Hematopoietic multipotent progenitor cell (in vitro differentiated cells): ENCODE results near the gene CDA. TPM values are rescaled to one million over a fixed set of nuclear protein-coding genes. Genes with fewer than 3 reads are reported as not detected.

Source experiments
- DNase-seq, 3 donors: peaks; one replicate each; pipeline ENCODE4 v3.0.0-alpha.2; 2011 to 2015; ENCODE audit warnings: low read depth in 2 of 3, low spot score in 2 of 3
- total RNA-seq: library from RNA; depleted of rRNA; stranded (reverse); fragments of >200 nt; gene quantifications from one replicate; pipeline ENCODE4 v1.2.3, GENCODE V29; 2012

The CDA gene
- total RNA-seq = 0.27 TPM

DNA sequence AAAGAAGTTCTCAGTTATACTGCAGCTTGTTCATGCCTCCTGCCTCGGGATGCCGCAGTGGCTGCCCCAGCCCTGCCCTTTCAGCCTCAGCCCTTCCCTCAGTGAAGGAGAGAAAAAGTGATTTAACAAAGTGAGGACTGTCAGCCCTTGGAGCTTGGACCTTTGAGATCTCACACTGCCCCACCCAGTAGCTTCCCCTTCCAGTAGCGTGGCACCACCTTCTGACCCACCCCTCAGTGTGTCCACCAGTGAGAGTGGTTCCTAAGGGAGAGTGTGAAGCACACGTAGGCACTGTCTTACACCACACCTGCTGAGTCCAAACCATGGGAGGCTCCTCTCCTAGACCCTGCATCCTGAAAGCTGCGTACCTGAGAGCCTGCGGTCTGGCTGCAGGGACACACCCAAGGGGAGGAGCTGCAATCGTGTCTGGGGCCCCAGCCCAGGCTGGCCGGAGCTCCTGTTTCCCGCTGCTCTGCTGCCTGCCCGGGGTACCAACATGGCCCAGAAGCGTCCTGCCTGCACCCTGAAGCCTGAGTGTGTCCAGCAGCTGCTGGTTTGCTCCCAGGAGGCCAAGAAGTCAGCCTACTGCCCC lies at the start of gene CDA:
Gene CDA (plus strand): TSS at position 464 of the 592 bp plus-strand sequence. CDS start 33 bp downstream, at position 497.
- no peak for DNase-seq

DNA sequence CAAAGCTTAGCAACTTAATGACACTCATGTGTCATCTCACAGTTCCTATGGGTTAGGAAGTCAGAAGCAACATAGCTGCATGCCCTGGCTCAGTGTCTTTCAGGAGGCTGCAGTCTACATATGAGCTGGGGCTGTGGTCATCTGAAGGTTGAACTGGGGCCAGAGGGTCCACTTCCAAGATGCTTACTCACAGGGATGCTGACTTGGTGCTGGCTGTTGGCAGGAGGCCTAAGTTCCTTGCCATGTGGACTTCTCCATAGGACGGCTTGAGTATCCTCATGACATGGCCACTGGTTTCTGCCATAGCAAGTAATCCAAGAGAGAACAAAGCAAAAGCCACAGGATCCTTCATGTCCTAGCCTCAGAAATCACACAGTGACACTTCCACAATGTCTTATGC lies 48.6 kb upstream of the CDA start:
- no peak for DNase-seq

DNA sequence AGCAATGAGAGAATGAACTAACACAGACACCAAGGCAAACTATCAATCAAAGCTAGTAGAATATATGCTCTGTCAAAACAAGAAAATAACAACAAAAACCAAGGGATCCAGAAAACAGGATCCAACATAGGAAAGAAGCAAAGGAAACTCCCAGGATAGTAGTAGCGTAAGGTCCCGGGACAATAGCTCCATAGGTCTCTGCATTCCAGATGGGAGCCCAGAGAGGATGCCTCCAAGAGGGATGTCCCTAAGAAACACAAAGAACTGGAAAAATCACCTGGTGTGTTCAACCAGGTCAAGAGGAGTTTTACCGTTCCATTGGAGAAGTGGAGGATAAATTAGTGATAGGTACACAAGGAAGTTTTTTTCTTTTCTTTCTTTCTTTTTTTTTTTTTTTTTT lies 42.3 kb upstream of the CDA start:
- DNase-seq = no peak

DNA sequence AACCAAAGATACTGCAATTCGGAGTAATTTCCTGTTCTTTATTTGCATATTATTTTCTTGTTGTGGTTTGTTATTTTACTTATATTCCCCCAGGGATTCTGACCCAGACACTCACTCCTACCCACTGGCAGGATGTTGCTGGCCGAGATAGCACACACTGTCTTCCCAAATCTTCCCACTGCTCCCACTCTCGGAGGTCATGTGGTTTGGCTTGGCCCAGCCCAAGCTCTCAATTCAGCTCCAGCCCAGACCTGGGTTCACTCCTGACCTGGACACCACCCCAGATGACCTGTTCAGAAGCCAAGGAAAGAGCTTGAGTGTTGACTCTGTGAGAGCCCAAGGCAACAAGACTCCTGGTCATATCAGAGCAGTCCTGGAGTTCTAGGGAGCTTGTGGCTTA lies 37.7 kb upstream of the CDA start:
- DNase-seq = no peak

DNA sequence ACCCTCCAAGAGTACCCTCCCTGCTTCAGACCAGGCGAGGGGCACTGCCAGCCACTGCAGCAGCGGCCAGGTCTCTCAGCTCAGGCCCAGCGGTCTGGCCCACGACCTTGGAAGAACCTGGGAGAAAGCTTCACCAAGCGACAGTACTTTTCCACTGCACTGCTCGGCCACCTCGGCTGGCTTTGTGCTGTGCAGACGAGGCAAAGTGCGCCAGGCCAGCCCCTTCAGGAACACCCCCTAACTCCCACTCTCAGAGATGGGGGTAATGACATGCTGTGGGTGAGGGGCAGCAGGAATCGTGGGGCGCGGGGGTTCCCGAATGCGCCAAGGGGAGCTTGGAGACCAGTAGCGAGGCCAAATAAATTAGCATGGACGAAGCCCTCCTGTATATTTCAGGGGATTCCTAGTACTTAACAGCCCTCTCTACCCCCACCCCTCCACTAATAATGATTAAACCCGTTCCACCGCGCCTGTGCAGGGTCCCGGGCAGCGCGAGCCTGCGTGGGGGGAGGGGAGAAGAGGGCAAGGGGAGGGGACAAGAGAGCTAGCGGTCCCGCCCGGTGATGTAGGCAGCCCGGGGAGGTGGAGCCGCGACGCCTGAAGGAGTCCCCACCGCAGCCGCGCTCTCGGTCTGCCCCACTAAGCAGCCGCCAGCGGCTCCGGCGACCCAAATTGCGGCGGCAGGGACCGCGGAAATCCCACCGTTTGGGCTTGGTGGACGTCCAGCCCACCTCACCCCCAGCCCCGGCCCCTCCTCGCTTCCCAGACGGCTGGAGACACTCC lies 36.8 kb upstream of the CDA start, which contains the start of gene FAM43B:
Gene FAM43B (plus strand): TSS at position 629 of the 783 bp plus-strand sequence. CDS start 401 bp downstream, outside the sequence.
- DNase-seq = peak in 2 of 3 donors; percentile 61 to 64

DNA sequence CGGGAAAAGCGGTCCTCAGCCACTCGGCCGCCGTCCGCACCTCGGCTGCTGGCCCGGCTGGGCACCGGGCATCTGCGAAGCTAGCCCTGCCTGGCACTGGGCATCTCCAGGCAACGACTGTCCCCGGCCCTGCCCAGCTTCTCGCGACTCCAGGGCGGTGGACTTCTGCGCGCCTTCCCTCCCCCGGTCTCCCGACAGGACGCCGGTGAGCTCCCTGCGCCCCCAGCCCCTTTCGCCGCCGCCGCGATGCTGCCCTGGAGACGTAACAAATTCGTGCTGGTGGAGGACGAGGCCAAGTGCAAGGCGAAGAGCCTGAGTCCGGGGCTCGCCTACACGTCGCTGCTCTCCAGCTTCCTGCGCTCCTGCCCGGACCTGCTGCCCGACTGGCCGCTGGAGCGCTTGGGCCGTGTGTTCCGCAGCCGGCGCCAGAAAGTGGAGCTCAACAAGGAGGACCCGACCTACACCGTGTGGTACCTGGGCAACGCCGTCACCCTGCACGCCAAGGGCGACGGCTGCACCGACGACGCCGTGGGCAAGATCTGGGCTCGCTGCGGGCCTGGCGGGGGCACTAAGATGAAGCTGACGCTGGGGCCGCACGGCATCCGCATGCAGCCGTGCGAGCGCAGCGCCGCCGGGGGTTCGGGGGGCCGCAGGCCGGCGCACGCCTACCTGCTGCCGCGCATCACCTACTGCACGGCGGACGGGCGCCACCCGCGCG lies 36.0 kb upstream of the CDA start:
- no peak for DNase-seq

DNA sequence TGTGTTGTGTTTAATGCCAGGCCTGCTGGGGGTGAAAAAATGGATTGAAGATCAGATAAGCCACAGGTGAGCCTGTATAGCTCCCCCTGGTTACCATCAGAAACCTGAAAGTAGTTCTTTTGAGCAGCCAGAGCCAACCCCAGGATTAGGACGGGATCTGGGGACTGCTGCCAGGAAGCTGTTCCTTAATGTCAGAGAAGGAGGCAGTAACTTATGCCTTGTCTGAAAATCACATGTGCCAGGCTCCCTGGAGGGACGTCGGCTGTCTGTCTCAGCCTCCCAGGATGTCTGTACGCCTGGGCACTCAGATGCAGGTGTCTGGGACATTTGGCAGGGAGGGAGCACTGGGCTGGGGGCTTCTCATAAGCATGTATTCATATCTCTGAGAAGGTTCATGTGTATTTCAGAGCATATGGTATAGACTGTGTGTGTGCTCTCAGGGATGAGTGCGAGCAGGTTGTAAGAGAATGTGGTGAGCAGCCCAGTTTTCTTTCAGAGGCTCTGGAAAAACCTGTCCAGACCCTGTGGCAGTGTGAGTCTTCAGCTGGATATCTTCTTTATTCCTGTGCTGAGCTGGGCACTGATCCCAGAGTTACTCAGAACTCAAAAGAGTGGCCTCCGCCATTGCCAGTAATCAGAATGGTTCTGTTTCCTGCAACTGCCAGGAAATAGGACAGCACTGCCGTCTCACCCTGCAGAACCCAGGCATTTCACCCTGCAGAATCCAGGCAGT lies 33.7 kb upstream of the CDA start:
- no peak for DNase-seq

DNA sequence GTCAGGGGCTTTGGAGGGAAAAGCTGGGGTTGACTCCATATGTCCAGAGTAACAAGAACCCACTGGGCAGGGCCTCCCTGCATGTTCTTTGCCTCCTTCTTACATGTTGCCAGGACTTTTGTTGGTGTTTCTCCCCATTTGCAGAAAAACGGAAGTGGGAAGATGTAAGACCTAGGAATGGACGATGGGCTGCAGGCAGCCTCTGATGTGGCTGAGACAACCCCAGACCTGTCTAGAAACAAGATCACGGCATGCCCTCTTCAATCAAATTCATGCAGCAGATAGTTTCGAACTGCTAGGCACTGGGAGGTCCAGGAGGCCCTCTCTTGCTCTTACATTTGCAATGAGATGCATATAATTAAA lies 33.2 kb upstream of the CDA start:
- DNase-seq = no peak

DNA sequence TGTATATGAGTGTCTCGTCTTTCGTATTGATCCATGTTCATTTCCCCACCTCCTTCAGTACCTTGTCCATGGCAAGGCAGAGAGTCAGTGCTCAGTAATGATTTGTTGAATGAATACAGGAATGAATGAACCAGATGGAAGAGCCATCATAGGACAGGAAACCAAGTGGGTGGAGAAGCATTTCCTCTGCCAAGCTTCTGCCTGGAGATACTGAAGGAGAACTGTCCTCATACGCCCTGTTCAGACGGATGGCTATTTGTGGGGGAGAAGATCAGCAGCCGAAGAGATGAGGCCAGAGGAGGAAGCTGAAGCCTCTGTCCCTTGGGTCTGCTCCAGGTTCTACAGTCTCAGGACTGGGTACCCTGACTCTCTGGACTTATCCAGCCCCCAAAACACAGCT lies 30.7 kb upstream of the CDA start:
- no peak for DNase-seq

DNA sequence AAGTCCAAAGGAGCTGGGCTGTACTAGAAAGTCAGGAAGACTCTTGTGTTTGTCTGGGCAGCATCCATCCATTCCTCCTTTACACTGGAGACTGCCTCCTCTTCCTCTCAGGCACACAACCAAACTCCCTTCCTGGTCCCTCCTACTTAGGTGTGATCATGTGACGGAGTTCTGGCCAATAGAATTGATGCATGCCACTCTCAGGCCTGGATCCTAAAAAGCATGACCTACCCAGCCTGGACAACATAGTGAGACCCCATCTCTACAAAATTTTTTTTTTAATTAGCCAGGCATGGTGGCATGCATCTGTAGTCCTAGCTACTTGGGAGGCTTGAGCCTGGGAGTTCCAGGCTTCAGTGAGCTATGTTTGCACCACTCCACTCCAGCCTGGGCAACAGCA lies 27.9 kb upstream of the CDA start:
- DNase-seq = no peak

DNA sequence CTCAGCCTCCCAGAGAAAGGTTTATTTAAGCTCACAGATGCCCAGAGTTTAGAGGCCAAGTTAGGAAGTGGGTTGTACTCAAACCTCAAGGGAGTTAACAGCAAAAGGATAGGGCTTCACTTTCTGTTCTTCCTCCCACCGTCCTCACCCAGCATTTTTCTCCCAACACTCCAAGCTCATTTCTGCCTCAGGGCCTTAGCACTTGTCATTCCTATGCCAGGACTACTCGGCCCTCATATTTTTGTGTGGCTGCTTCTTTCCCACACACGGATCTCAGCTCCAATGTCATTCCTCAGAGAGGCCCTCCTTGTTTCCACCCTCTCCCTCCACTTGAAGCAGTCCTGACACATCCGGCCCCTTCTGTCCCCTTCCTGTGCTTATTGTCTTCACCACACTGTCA lies 23.7 kb upstream of the CDA start:
- DNase-seq = no peak

DNA sequence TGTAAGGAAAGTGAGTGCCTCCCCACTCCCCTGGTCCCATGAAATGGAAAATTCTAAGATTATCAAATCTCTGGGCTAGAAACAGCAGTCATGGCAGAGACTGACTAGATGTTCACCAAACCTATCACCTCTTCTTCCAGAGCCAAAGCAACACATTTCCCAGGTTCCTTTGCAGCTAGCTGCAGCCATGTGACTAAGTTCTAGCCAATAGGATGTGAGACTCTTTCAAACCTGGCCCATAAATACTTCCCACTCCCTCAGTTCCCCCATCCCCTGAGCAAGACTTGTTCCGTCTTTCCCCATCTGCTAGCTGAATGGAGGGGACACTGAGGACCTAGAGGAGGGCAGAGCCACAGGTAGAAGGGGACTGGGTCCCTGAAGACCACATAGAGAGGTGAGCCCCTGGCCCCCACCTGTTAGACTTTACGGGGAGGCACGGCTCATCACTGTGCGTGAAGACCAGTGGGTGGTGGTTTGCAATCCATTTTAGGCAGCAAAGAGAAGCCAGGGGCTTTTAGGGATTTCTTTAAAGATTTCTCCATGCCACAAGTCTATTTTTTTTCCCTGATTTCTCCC lies 19.3 kb upstream of the CDA start:
- no peak for DNase-seq

DNA sequence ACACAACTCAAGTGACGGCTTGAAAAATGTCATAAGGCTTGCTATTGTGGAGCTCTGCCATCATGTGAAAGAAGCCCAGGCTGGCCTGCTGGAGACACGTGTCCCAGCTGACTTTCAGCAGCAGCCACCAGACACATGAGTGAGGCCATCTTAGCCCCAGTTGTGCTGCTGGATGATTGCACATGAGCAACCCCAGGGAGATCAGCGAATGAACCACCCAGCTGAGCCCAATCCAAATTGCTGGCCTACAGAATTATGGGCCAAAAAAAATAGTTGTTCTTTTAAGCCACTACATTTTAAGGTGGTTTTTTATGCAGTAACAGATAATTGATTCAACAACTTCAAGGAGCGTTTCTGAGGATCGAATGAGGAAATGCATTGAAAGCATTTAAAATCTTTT lies 17.5 kb upstream of the CDA start:
- no peak for DNase-seq

DNA sequence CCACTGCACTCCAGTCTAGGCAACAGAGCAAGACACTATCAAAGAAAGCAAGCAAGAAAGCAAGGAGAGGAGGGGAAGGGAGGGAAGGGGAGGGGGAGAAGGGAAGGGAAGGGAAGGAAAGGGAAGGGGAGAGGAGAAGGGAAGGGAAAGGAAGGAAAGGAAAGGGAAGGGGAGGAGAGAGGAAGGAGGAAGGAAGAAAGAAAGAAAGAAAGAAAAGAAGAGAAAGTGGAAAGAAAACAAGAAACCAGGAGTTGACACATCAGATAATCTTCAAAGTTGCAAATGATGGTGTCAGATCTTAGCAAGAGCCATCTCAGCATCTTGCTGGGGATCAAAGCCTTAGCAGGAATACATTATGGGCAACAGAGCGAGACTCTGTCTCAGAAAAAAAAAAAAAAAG lies 14.9 kb upstream of the CDA start:
- DNase-seq = no peak

DNA sequence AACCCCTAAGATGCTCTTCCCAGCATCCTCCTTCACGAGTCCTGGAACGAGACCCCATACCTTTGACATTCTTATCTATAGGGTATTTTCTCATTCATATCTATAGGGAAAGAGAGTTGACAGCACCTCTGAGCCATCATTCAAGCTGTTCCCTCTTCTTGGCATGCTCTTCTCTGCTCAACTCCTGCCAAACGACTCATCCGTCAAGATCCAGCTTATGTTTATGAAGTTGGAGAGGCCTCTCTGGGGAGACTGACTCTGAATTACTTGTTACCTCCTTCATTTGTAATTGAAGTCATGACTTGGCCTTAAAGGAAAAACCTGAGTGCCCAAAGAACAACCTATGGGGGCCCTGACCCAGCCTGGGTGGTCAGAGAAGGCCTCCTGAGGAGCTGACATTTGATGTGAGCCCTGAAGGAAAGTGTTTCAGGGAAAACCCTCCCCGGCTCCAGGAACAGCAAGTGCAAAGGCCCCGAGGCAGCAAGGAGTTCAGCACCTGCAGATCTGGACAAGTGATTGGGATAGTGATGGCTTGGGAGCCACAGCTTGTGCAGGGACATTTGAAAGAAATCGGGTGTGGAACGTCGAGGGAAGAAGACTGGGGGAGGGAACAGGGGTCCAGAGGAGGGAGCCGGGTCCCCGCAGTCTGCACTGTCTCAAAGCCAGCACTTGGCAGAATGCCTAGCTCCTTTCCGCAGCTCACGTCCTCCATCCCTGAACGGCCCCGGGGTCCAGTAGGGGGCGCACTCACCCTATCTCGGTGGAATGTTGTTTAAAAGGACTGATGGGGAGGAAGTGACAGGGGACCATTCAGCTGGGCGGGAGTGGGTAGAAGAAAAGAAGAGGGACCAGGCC lies 14.0 kb upstream of the CDA start:
- peak in 2 of 3 donors; percentile 90 to 95 for DNase-seq

DNA sequence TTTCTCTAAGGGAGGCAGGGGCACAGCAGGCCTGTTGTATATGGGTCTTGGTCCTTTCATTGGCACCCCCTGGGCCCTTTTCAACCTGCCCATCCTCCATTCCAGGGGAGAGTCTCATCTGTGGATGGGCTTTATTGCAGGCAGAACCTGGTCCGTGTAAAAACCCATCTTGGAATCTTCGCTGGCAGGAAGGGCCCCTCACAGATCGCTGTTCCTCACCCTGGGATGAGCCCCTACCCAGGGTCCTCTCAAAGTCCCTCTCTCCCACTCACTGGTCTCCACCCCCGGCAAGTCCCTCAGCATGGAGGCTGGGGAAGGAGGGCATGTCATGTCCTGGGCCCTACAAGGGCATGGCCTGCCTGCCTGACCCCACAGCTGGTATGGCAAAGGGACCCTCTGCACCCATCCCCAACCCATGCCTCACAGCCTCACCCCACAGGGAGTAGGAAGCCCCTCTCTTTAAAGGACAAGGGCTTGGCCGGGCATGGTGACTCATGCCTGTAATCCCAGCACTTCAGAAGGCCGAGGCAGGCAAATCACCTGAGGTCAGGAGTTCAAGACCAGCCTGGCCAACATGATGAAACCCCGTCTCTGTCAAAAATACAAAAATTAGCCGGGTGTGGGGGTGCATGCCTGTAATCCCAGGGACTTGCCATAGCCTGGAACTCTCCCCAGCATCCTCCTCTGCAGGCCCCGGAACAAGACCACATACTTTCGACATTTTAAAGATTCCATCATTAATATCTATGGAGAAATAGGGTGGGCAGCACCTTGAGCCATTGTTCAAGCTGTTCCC lies 13.2 kb upstream of the CDA start:
- DNase-seq = no peak

DNA sequence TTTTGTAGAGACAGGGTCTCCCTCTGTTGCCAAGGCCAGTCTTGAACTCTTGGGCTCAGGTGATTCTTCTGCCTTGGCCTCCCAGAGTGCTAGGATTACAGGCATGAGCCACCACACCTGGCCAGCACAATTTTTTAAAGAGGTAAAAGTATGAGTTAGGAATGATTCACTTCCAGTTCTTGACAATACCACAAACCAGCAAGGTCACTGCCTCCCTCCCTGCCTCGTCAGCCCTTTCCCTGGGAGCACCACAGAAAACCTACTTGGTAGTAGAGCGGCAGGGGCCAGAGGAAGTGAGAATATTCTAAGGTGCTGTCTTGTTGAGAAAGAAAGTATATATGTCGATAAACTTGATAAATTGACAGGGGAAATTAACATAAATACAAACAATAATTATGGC lies 10.8 kb upstream of the CDA start:
- DNase-seq = no peak

DNA sequence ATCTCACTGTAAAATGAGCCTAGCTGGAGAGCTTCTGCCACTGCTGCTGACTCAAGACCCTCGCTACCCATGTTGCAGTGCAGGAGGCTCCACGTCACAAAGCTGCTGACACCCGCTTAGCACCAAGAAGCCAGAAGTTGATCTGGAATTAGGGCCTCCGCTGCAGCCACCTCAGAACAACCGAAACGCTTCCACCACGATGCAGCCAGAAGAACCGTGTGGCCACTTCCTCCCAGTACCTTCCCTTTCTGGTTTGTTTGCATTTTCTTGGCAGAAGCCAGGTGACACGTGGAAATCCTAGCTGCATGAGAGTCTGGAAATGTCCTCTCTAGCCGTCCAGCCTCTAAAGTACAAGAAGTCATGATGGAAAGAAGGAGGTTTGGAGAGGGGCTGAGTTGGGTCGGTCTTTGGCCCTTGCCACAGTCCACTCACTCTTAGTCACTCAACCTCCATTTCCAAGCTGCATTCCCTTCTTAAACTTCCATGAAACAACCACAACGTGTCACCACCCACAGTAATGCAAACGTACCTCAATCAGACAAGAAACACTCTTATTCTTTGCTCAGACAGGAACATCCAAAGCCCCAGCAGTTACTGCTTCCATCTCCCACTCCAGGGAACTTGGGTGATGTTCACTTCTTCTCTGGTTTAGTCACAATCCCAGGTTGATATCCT lies 10.0 kb upstream of the CDA start:
- no peak for DNase-seq

DNA sequence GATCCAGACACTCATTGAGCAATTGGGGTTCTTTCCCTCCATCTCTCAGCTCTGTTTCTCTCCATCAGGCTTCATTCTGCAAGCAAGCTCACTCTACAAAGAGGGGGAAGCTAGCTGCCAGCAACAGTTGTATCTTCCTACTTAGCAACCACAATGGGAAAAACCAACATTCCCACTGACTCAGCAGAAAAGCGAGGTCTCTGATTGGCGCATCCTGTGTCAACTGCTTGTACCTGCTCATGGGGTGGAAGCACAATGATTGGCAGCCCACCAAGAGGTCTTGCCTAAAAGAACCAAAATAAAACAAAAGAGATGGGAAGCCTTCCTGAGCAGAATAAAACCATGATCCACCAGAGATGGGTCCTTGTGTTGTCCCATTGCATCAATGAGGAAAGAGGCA lies 4.0 kb upstream of the CDA start:
- DNase-seq = no peak
